ENCODE data around the gene SLCO2A1.

GRCh38 chr3:134044459-134044858 lies 14.7 kb upstream of the SLCO2A1 start:
- no peak for TF ChIP-seq CTCF (IDR thresholded peaks at IDR 0.05)
- TF ChIP-seq POLR2A (IDR thresholded peaks at IDR 0.05) = no peak

All from testis (tissue), 2 donors.